Measurements from ENCODE around the gene NAV1. TPM values are rescaled to one million over a fixed set of nuclear protein-coding genes. Genes with fewer than 3 reads are reported as not detected.

NAV1 gene
- total RNA-seq, 2 donors from 2014 or later = 17.9 to 24.1 TPM

DNA sequence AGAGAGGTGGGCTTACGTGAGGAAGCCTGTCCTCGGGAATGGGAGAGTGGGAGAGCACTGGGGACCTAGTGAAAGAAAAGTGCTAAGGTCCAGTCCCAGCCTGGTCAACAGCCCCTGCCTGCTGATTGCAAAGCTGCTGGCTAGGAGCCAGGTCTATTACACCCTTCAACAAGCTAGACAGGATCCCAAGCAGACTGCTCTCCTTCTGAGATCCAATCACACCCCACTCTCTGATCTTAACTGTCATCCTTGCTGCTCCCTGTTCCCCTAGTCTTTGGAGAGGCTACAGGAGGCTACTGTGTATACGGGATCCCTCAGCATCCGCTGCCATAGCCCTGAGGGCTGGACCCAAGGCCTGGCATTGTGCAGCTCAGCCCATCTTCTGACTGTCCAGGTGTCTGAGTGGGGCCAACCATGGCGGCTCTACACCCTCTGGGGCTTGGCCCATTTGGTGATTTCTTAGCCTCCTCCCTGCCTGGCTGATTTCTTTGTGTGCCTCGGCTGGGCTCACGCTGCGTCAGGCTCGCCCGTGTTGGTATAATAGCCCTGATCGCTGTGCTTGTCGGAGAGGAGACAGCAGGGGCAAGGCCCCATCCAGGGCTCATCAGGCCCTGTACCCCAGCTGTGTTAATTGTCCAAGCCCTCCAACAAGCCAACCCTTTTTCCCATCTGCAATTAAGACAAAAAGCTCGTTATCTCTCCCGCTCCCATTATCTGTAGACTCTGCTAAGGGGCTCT, 43.9 kb downstream of the NAV1 start:
- intact Hi-C loops (cut with DNase I) = no loop called here
- Histone ChIP-seq H3K36me3 (no peaks in the 10 kb centered on the region), H3K4me1 (no peaks in the 10 kb centered on the region), H3K27ac (no peak overlapping the region), H3K27me3 (no peaks in the 10 kb centered on the region), H3K9ac (ENCODE audit: low read depth in 2 of 2, low read length in 2 of 2) (no peak overlapping the region), H3K9me3 (no peaks in the 10 kb centered on the region), H3K4me3 (no peak overlapping the region)
- TF ChIP-seq, protein P1, sequence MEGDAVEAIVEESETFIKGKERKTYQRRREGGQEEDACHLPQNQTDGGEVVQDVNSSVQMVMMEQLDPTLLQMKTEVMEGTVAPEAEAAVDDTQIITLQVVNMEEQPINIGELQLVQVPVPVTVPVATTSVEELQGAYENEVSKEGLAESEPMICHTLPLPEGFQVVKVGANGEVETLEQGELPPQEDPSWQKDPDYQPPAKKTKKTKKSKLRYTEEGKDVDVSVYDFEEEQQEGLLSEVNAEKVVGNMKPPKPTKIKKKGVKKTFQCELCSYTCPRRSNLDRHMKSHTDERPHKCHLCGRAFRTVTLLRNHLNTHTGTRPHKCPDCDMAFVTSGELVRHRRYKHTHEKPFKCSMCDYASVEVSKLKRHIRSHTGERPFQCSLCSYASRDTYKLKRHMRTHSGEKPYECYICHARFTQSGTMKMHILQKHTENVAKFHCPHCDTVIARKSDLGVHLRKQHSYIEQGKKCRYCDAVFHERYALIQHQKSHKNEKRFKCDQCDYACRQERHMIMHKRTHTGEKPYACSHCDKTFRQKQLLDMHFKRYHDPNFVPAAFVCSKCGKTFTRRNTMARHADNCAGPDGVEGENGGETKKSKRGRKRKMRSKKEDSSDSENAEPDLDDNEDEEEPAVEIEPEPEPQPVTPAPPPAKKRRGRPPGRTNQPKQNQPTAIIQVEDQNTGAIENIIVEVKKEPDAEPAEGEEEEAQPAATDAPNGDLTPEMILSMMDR (IDR thresholded peaks at IDR 0.05) = no peak
- DNase-seq = no peak

DNA sequence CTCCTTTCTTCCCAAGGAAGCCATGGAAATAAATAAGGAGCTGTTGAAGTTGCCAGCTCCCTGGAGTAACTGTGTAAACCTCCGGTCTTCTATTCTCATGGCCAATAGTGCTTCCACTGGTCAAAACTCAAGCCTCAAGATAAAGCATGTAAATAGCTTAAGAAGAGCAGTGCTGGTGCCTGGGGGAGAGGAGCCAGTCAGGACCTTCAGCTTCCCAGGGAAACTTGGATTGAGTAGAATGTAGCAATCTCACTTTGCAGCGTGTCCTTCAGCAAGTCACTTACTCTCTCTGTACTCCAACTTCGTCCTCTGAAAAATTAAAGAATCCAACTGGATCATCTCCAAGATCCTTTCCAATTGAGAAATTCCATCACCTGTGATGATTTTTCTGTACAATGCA, 44.7 kb downstream of the NAV1 start:
- intact Hi-C loops (cut with DNase I) = no loop called here
- no peak overlapping the region for H3K27ac ChIP-seq

DNA sequence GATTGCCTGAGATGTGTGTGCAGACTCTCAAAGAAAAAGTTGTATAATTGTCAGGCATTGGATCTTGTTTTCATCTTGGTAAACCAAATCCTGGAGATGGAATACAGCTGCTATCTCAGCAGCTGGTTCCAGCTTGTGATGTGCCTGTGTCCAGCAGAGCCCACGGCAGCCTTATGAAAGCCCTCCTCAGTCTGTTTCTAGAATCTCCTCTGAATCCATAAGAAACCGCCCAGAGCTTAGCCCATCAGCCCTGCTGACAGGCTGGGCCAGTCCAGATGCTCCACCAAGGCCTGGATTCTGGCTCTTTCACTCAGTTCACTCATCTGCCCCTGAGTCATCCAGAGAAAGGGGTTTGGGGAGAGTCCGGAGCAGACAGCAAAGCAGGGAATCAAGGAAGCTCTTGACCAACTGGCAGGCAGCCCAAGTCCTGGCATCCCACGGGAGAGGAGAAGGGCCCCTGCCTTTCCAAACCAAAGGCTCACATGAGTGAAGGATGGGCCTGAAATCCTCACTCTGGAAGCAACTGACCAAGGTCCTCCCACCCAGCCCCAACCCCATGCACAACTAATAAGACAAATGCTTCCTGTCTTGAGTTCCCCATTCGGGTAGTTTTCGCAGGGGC, 45.7 kb downstream of the NAV1 start:
- H3K4me3 ChIP-seq = no peak overlapping the region
- H3K9me3 ChIP-seq = no peaks in the 10 kb centered on the region
- peak overlapping the region; percentile 36 for H3K27ac ChIP-seq
- no peaks in the 10 kb centered on the region for H3K4me1 ChIP-seq
- TF ChIP-seq, protein P1 (IDR thresholded peaks at IDR 0.05) = no peak
- peak; percentile 56 for DNase-seq
- intact Hi-C loops (cut with DNase I) = no loop called here
- H3K27me3 ChIP-seq = no peaks in the 10 kb centered on the region
- H3K9ac ChIP-seq (ENCODE audit: low read depth in 2 of 2, low read length in 2 of 2) = no peak overlapping the region
- H3K36me3 ChIP-seq = no peaks in the 10 kb centered on the region

More for the DNA sequence above, 44.7 kb downstream of the NAV1 start:
- no peaks in the 10 kb centered on the region for H3K27me3 ChIP-seq
- DNase-seq = no peak
- H3K36me3 ChIP-seq = no peaks in the 10 kb centered on the region
- H3K9me3 ChIP-seq = no peaks in the 10 kb centered on the region
- no peak overlapping the region for H3K4me3 ChIP-seq
- H3K4me1 ChIP-seq = no peaks in the 10 kb centered on the region
- H3K9ac ChIP-seq (ENCODE audit: low read depth in 2 of 2, low read length in 2 of 2) = no peak overlapping the region
- TF ChIP-seq, protein P1 (IDR thresholded peaks at IDR 0.05) = no peak

DNA sequence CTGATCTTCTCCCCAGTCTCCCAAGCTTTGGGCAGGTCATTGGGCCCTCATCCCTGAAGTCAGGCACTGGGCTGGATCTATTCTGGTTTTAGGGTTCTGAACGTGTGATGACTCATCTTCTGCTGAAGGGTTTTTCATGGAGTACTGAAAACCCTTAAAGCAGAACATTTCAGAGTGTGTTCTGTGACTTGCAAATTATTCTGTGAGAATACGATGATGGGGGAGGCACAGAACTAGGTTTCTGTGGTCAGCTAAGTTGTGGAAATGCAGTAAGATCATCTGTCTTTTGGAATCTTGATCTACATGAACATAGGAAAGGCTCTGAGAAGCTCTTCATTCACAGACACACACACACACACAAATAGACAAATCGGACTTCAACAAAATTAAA, 46.2 kb downstream of the NAV1 start:
- TF ChIP-seq, protein P1 (IDR thresholded peaks at IDR 0.05) = no peak
- H3K4me1 ChIP-seq = no peaks in the 10 kb centered on the region
- H3K9ac ChIP-seq (ENCODE audit: low read depth in 2 of 2, low read length in 2 of 2) = no peak overlapping the region
- intact Hi-C loops (cut with DNase I) = no loop called here
- H3K4me3 ChIP-seq = no peak overlapping the region
- H3K36me3 ChIP-seq = no peaks in the 10 kb centered on the region
- no peaks in the 10 kb centered on the region for H3K9me3 ChIP-seq
- peak overlapping the region; percentile 36 for H3K27ac ChIP-seq
- DNase-seq = no peak
- H3K27me3 ChIP-seq = no peaks in the 10 kb centered on the region

DNA sequence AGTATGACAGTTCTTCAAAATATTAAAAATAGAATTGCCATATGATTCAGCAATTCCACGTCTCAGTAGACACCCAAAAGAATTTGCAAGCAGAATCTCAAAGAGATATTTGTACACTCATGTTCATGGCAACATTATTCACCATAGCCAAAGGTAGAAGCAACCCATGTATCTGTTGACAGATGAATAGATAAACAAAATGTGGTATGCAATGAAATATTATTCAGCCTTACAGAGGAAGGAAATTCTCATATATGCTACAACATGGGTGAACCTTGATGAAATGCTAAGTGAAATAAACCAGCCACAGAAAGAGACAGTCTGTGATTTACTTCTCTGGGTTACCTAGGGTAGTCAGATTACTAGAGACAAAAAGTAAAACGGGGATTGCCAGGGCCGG, 47.0 kb downstream of the NAV1 start:
- Histone ChIP-seq H3K27me3 (no peaks in the 10 kb centered on the region), H3K4me1 (no peaks in the 10 kb centered on the region), H3K36me3 (no peaks in the 10 kb centered on the region), H3K27ac (no peak overlapping the region), H3K9me3 (no peaks in the 10 kb centered on the region), H3K9ac (ENCODE audit: low read depth in 2 of 2, low read length in 2 of 2) (no peak overlapping the region), H3K4me3 (no peak overlapping the region)
- TF ChIP-seq, protein P1 (IDR thresholded peaks at IDR 0.05) = no peak
- intact Hi-C loops (cut with DNase I) = no loop called here
- DNase-seq = no peak

All from colonic mucosa (tissue), 4 donors.